Effector CD8-positive, alpha-beta T cell (primary cell): ENCODE data around the gene BHLHA15.

ENCODE experiments used
- DNase-seq: peaks from one replicate; lab custom pipeline; 2025; lab: John Stamatoyannopoulos, UW

The BHLHA15 gene

GRCh38 chr7:98244871-98245270, 33.6 kb downstream of the BHLHA15 start:
- DNase-seq = no peak

DNA sequence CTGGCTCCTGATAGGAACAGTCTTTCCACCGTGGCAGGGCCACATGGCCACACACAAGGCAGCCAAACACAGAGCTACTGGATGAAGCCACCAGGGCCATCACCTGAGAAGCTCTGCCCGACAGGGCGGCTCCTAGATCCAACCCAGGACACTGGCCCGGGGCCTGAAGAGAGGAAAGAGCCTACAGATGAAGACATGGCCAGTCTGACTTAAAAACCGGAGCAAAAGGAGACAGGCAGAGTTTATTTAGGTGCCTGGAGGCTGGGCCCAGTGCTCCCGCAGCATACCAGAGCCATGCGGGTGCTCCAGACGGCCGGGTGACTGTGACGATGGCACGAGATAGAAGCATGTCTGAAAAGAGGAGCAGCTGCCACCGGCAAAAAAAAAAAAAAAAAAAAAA, 36.9 kb downstream of the BHLHA15 start:
- no peak for DNase-seq

DNA sequence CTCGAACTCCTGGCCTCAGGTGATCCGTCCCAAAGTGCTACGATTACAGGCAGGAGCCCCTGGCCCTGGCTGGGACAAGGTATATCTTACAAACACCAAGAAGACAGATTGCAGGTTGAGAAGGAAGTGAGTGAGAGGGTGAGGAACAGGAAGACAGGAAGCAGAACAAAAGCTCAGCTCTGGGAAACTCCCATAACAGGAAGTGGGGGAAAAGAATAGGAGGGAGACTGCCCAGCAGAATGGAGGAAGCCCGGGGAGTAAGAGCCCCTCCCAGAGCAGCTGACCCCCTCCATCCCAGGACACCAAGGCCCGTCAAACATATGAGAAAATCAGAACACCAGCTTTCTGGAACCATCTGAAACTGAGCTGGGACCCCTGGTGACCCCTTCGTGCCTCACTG, 37.9 kb downstream of the BHLHA15 start:
- no peak for DNase-seq

DNA sequence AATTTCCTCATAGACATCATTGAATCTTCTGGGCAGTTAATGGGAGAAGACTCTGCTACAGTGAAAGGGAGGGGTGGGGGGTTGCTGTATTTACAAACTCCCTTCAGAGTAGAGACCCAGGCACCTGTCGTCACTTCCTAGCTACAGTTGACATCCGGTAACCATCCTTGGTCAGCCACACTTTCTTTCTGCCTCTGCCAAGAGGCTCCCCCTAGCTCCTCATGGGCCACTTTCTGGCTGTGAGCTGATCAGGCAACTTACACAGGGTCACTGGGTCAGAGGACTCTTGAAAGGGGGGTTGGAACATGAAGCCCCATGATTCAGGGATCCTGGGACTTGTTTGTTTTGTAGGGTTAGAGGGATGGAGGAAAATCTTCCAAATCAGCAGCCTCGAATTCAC, 39.5 kb downstream of the BHLHA15 start:
- DNase-seq = peak; percentile 12

GRCh38 chr7:98251231-98251600, 40.0 kb downstream of the BHLHA15 start:
- DNase-seq = peak; percentile 24

GRCh38 chr7:98251601-98252424, 40.6 kb downstream of the BHLHA15 start, which contains the start of gene TECPR1:
TECPR1 (minus strand) TSS chr7:98252232; CDS start chr7:98246146, 6,086 bp downstream.
- DNase-seq = peak; percentile 77

DNA sequence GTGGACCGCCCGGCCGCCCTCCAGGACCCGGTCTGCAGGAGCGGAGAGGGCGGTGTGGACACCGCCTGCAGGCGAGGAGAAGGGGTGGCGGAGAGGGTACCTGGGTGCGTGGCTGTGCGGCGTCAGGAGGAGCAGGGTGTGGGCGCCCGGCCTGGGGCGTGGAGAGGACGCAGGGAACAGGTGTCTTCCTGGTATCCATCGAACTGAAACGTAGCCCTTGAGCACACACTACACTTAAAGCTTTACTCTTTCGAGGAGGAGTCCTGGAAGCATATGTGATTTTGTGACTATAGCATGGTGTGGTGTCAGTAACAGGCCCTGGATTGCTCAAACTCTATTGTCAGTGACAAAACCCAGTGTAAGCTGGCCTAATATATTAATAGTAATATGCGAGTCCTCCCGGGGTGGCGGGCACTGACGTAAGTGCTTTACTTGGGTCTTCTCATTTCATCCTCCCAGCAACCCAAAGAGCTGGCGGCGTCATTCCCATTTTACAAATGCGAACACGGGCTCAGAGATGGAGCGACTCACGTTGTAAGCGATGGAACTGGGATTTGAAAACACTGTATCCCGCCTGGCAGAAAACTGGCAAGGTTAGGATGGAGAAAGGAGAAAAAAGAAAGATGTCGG, 41.3 kb downstream of the BHLHA15 start:
- no peak for DNase-seq

DNA sequence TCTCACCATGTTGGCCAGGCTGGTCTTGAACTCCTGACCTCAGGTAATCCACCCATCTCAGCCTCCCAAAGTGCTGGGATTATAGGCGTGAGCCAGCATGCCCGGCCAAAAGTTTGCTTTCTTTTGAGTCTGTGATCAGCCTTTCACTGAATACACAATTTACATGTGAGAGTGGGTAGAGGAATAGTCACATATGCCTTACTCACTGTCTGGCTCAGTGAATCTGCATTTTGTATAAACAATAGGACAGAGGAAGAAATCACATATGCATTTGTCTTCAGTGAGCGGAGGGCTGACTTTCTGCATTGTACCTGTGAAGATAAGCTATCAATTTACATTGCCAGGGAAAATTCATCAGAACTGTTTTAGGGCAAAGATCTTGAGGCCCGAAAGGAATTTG, 43.3 kb downstream of the BHLHA15 start:
- no peak for DNase-seq

DNA sequence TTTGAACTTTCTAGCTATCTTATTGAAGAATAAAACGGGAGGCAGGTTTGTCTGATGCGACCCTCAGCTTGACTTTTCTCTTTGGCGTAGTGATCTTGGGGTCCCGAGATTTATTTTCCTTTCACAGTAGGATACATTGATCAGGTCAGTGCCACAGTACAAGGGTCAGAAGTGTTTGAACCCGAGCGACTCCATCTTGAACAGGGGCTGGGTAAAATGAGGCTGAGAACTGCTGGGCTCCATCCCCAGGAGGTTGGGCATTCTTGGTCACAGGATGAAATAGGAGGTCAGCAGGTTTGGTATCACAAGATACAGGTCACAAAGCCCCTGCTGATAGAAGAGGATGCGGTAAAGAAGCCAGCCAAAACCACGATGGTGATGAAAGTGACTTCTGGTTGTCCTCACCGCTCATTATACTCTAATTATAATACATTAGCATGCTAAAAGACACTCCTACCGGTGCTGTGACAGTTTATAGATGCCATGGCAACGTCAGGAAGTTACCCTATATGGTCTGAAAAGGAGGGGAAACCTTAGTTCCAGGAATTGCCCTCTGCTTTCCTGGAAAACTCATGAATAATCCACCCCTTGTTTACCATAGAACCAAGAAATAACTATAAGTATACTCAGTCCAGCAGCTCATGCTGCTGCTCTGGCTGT, 43.8 kb downstream of the BHLHA15 start:
- no peak for DNase-seq

GRCh38 chr7:98256431-98256830, 45.2 kb downstream of the BHLHA15 start:
- no peak for DNase-seq

DNA sequence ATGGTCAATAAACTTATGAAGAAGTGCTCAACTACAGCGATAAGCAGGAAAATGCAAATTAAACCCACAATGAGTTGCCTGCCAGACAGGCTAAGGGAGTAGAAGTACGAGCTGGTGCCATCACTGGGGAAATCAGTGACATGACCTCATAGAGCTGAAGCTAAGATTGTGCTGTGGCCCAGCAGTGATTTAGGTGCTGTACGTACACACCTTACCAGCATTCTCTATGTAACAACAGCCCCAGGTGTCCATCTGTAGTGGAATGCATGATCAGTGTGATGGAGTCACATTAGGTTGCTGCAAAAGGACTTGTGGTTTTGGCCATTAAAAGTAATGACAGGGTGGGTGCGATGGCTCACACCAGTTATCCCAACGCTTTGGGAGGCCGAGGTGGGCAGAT, 46.5 kb downstream of the BHLHA15 start:
- no peak for DNase-seq
